Mucosa of descending colon (tissue), 3 donors: ENCODE results near the gene KIAA1210. TPM values are rescaled to one million over a fixed set of nuclear protein-coding genes. Genes with fewer than 3 reads are reported as not detected.
A peak's percentile ranks its signal among the peaks of the same experiment; 100 is the strongest.

ENCODE experiments used
- ATAC-seq: fragments of 200-7000 bp; cut with Tn5 transposase; one replicate; pipeline ENCODE4 v1.9.1; 2020; ENCODE audit warnings: mild to moderate bottlenecking, moderate library complexity
- DNase-seq, 3 donors: peaks; one replicate each; pipeline ENCODE4 v3.0.0-alpha.2; 2020
- H3K36me3 ChIP-seq: fragments of 200-600 bp; one replicate; pipeline ENCODE4 v1.8.0; 2021; ENCODE audit warnings: low read depth, mild to moderate bottlenecking
- H3K4me1 ChIP-seq: fragments of 200-600 bp; one replicate; pipeline ENCODE4 v1.8.0; 2021; ENCODE audit warnings: low read depth, mild to moderate bottlenecking
- H3K4me3 ChIP-seq: fragments of 200-600 bp; one replicate; pipeline ENCODE4 v1.8.0; 2021; ENCODE audit warnings: mild to moderate bottlenecking
- H3K9me3 ChIP-seq: fragments of 200-600 bp; one replicate; pipeline ENCODE4 v1.8.0; 2021; ENCODE audit warnings: mild to moderate bottlenecking
- CTCF ChIP-seq: fragments of 200-600 bp; IDR thresholded peaks from one replicate; pipeline ENCODE4 v1.8.0; 2022; ENCODE audit warnings: antibody characterized with exemption, mild to moderate bottlenecking
- intact Hi-C, 2 donors: fragments of 100-400 bp; cut with DNase I in 1 of 2; cut with micrococcal nuclease in 1 of 2; formaldehyde crosslinking; loops; one replicate each; pipeline versions ENCODE4 v1.11.0 to v1.11.1; 2022; cut with DNase I, micrococcal nuclease
- total RNA-seq, 3 donors: library from RNA; stranded (reverse); fragmentation: NEBNext Ultra II Directional in 2 of 3; extraction: Animal tissue kit (Norgen Biotek cat#: 25700) in 2 of 3; gene quantifications; one replicate each; pipeline versions ENCODE4 v1.2.1 to v1.2.4, GENCODE V29; 2021 to 2023
- donor health status: DM: no; HTN: no; CAD: no; lungs with moderate emphysema.
- donor health status: DM: no; HTN: no; CAD: no.
- donor health status: DM: no; HTN: yes; CAD: no.

KIAA1210 gene
- total RNA-seq, 3 donors from 2014 or later, result not detected

GRCh38 chrX:119055687-119056086 is 71.9 kb downstream of the KIAA1210 start:
- H3K4me1 ChIP-seq, result no peaks in the 10 kb centered on the region
- H3K9me3 ChIP-seq, result no peaks in the 10 kb centered on the region
- TF ChIP-seq CTCF, result no peak
- no peak overlapping the region for H3K4me3 ChIP-seq
- DNase-seq (no peak), ATAC-seq (no peak)
- H3K36me3 ChIP-seq, result no peaks in the 10 kb centered on the region
- intact Hi-C loops, result no loop called here

- intact Hi-C loops, result no loop called here
- H3K9me3 ChIP-seq, result no peaks in the 10 kb centered on the region
- no peak overlapping the region for H3K4me3 ChIP-seq
- DNase-seq, result no peak
- ATAC-seq, result no peak
- no peaks in the 10 kb centered on the region for H3K36me3 ChIP-seq
- TF ChIP-seq CTCF, result no peak
- no peaks in the 10 kb centered on the region for H3K4me1 ChIP-seq
Measured at GRCh38 chrX:119045884-119046283, 81.7 kb downstream of the KIAA1210 start.

- no peaks in the 10 kb centered on the region for H3K4me1 ChIP-seq
- no peak for TF ChIP-seq CTCF
- no peak overlapping the region for H3K4me3 ChIP-seq
- H3K36me3 ChIP-seq, result no peaks in the 10 kb centered on the region
- intact Hi-C loops, result no loop called here
- DNase-seq (peak in 1 of 3 donors; percentile 22), ATAC-seq (peak; percentile 67)
- no peaks in the 10 kb centered on the region for H3K9me3 ChIP-seq
Measured at GRCh38 chrX:119042996-119043395, 84.6 kb downstream of the KIAA1210 start.

GRCh38 chrX:119042040-119042439 is 85.6 kb downstream of the KIAA1210 start:
- DNase-seq, result no peak
- intact Hi-C loops, result no loop called here
- peak; percentile 25 for ATAC-seq

GRCh38 chrX:119041175-119041574 is 86.4 kb downstream of the KIAA1210 start:
- intact Hi-C loops, result no loop called here
- DNase-seq (peak in 1 of 3 donors; percentile 51), ATAC-seq (peak; percentile 94)
- Histone ChIP-seq H3K4me3 (no peak overlapping the region), H3K36me3 (no peaks in the 10 kb centered on the region), H3K9me3 (no peaks in the 10 kb centered on the region), H3K4me1 (no peaks in the 10 kb centered on the region)
- no peak for TF ChIP-seq CTCF

More at GRCh38 chrX:119042040-119042439, 85.6 kb downstream of the KIAA1210 start:
- Histone ChIP-seq H3K4me1 (no peaks in the 10 kb centered on the region), H3K4me3 (no peak overlapping the region), H3K9me3 (no peaks in the 10 kb centered on the region), H3K36me3 (no peaks in the 10 kb centered on the region)
- no peak for TF ChIP-seq CTCF

- Histone ChIP-seq H3K4me1 (no peaks in the 10 kb centered on the region), H3K4me3 (no peak overlapping the region), H3K36me3 (no peaks in the 10 kb centered on the region), H3K9me3 (no peaks in the 10 kb centered on the region)
- no peak for TF ChIP-seq CTCF
- no peak for DNase-seq
- intact Hi-C loops, result no loop called here
- ATAC-seq, result no peak
Measured at GRCh38 chrX:119040432-119040831, 87.2 kb downstream of the KIAA1210 start.
